Heart left ventricle (tissue), 13 donors: Measurements from ENCODE around the gene NEMP2.

Experiments used
- CTCF ChIP-seq, 12 donors: fragments of 200-600 bp; sonication (generic) in 4 of 12; IDR thresholded peaks; one replicate each; pipeline versions ENCODE4 v1.5.0 to v1.8.0; 2018 to 2022; ENCODE audit warnings: antibody characterized with exemption in 12 of 12, mild to moderate bottlenecking in 5 of 12
- POLR2A ChIP-seq, 2 donors: fragments of 450-650 bp; IDR thresholded peaks; one replicate each; pipeline ENCODE4 v1.6.1; 2017; ENCODE audit warnings: antibody characterized with exemption in 2 of 2, mild to moderate bottlenecking in 2 of 2, moderate library complexity in 2 of 2
- donor health status: ischemic (EF 13 %, LVEDD 7.1; RV severe dilation, severe dysfunction).
- donor health status: DM: no; HTN: yes; CAD: no.
- donor health status: DM: no; HTN: no; CAD: no.
- donor health status: ischemic (EF 25% LVEDD 6.9; RV normal size, moderate dysfunction).
- donor health status: ischemic (EF 25% LVEDD 5.7; RV mildly dilated, moderate dysfunction).
- donor health status: ischemic (EF 35%, LVEDD 5.7; RV mildly dilated, moderate dysfunction).
- donor health status: nonischemic (EF 11% LVEDD 7.7; RV severe dilation, severe dysfunction).
- donor health status: DM: yes; HTN: yes; CAD: no.
- donor health status: PGD.
- donor health status: ischemic (EF 29% LVEDD 5.4; RV normal size, mild dysfunction).
- donor health status: nonischemic (EF 23%, LVEDD 6.1; RV moderate dilation, normal function).

- TF ChIP-seq CTCF (IDR thresholded peaks at IDR 0.05) (no peak), POLR2A (IDR thresholded peaks at IDR 0.05) (no peak)
These were observed 47.5 kb upstream of the NEMP2 start for GRCh38 chr2:190582019-190582418.
